SK-N-MC (cell line): ENCODE results near the gene GZMH.

Experiments used
- DNase-seq: peaks from one replicate; pipeline ENCODE4 v3.0.0-alpha.2; 2011; ENCODE audit warnings: low read depth, low spot score
- H3K27ac ChIP-seq: fragments of 200-600 bp; sonication (generic); 2 replicates; pipeline ENCODE4 v1.5.1; 2016; ENCODE audit warnings: mixed run types
- H3K36me3 ChIP-seq: fragments of 200-600 bp; sonication (generic); 2 replicates; pipeline ENCODE4 v1.6.1; 2017; ENCODE audit warnings: antibody characterized with exemption, low read length, mixed read lengths; ENCODE audit not compliant: insufficient read depth
- H3K4me3 ChIP-seq: fragments of 200-600 bp; sonication (generic); 2 replicates; pipeline ENCODE4 v1.5.1; 2016
- H3K9ac ChIP-seq: fragments of 200-600 bp; sonication (generic); 2 replicates; pipeline ENCODE4 v1.8.0; 2017; ENCODE audit warnings: mixed run types, mixed read lengths; ENCODE audit not compliant: insufficient read length
- H3K9me3 ChIP-seq: fragments of 200-600 bp; sonication (generic); 2 replicates; pipeline ENCODE4 v1.6.1; 2017; ENCODE audit warnings: low read depth, mild to moderate bottlenecking, antibody characterized with exemption, low read length, moderate library complexity, mixed read lengths
- EZH2 ChIP-seq: fragments of 200-600 bp; sonication (generic); IDR thresholded peaks from one replicate; pipeline ENCODE4 v1.6.1; 2017; ENCODE audit warnings: antibody characterized with exemption
- FOXP2 ChIP-seq: optimal IDR thresholded peaks from 2 replicates; pipeline ENCODE3; 2011; ENCODE audit warnings: mild to moderate bottlenecking, moderate library complexity; ENCODE audit not compliant: insufficient read depth; ENCODE audit errors: extremely low read length, control extremely low read depth
- POLR2AphosphoS5 ChIP-seq: IDR thresholded peaks from 2 replicates; pipeline ENCODE4 v1.6.1; 2012; ENCODE audit warnings: mild to moderate bottlenecking, low read depth, low read length, borderline replicate concordance

The GZMH gene

DNA sequence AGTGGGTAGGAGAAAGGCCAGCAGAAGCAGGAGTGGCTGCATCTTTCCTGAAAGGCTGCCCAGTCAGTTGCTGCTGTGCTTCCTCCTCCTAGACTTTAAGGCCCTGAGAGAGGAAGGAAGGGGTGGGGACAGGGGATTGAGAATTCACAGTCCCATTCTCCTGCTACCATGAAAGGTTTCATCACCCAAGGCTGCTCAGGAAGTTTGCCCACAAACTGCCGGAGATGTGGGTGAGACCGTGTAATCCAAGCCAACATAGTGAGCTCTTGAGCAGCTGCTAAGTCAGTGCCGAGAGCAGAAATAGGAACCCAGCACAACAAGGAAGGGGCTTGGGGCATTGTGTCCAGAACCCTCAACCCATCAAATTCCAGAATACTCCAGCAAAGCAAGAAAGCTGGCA is 33.3 kb downstream of the GZMH start, which contains the start of gene CTSG:
CTSG (minus strand) TSS at position 69 of the 400 bp plus-strand sequence; CDS start at position 42, 27 bp downstream.
- Histone ChIP-seq H3K9ac (no peak within 1 kb of the TSS), H3K36me3 (no peaks in the 10 kb centered on the region), H3K4me3 (no peak within 1 kb of the TSS), H3K27ac (no peak within 1 kb of the TSS), H3K9me3 (no peaks in the 10 kb centered on the region)
- TF ChIP-seq FOXP2 (no peak), POLR2AphosphoS5 (no peak), EZH2 (no peak)
- no peak for DNase-seq

DNA sequence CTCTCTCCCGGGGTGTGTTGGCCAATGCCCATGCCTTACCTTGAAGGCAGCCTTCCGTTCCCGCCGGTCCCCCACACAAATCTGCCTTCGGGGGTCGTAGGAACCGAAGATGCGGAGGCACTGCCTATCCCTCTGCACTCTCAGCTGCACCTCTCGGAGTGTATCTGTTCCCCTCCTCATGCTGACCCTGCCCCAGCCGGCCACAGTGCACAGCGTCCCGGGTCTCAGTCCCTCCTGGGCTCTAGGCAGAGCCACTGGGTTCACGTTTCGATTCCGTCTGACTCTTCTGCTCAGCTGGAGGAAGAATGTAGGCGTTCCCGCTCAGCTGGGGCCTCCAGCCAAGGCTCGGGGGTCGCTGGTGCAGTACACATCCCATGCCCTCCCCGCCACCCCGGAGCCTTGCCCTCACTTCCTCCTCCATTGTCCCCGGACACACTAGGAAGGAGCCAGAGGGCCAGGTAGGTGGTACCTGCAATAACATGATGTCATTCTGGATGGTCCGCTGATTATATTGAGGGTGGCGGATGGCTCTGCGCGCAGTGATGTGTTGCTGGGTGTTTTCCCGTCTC is 35.2 kb downstream of the GZMH start:
- H3K27ac ChIP-seq, result no peak overlapping the region
- DNase-seq, result no peak
- H3K9ac ChIP-seq, result no peak overlapping the region
- TF ChIP-seq FOXP2, result no peak
- TF ChIP-seq POLR2AphosphoS5, result no peak
- no peaks in the 10 kb centered on the region for H3K36me3 ChIP-seq
- H3K4me3 ChIP-seq, result no peak overlapping the region
- H3K9me3 ChIP-seq, result no peaks in the 10 kb centered on the region

DNA sequence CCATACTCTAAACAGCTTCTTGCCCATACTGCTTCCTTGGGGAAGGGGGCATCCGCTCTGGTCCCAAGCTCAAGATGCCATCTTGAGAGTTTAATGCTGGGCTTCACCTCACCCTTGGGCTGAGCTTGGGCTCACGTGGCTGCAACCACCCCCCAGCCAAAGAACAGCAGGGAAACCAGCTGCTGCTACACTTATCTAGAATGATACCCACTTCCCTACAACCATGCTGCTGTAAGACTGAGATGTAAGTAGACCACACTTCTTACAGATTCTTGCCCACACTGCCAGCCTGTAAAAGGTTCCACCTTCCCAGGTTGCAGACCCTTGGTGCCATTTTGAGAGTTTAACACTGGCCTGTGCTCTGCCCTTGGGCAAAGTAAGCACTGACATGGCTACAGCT is 43.2 kb downstream of the GZMH start:
- Histone ChIP-seq H3K9me3 (no peaks in the 10 kb centered on the region), H3K9ac (no peak overlapping the region), H3K36me3 (no peaks in the 10 kb centered on the region), H3K4me3 (no peak overlapping the region), H3K27ac (no peak overlapping the region)
- TF ChIP-seq POLR2AphosphoS5 (no peak), EZH2 (no peak), FOXP2 (no peak)
- no peak for DNase-seq

DNA sequence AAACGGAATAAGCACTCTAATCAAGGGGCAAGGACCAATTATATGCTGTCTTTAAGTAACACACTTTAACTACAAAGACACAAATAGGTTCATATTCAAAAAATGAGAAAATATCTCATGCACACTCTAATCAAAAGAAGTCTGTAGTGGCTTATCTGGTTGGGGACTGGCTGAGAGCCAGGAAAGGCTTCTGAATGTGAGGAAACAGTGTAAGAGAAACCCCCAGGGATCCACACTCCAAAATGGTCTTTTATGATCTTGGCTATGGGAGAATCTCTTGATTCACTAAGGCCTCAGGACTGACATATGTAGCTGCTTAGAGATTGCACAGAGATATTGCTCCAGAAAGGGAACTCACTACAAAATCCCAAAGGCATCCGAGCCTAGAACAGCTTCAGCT is 43.7 kb downstream of the GZMH start:
- H3K9me3 ChIP-seq, result no peaks in the 10 kb centered on the region

DNA sequence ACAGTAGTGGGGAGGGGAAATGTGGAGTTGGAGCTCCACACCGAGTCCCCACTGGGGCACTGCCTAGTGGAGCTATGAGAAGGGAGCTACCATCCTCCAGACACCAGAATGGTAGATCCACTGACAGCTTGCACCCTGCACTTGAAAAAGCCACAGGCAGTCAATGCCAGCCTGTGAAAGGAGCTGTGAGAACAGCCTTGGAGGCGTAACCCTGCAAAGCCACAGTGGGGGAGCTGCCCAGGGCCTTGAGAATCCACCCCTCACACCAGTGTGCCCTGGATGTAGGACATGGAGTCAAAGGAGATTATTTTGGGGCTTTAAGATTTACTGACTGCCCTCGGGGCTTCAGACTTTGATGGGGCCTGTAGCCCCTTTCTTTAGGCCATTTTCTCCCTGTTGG is 46.0 kb downstream of the GZMH start:
- DNase-seq, result no peak
- no peak overlapping the region for H3K9ac ChIP-seq
- no peak overlapping the region for H3K4me3 ChIP-seq
- no peak for TF ChIP-seq EZH2
- TF ChIP-seq POLR2AphosphoS5, result no peak
- TF ChIP-seq FOXP2, result no peak
- H3K36me3 ChIP-seq, result no peaks in the 10 kb centered on the region
- H3K27ac ChIP-seq, result no peak overlapping the region
- H3K9me3 ChIP-seq, result no peaks in the 10 kb centered on the region

More for the DNA sequence above, 43.7 kb downstream of the GZMH start:
- Histone ChIP-seq H3K4me3 (no peak overlapping the region), H3K9ac (no peak overlapping the region), H3K36me3 (no peaks in the 10 kb centered on the region), H3K27ac (no peak overlapping the region)
- DNase-seq, result peak; percentile 1
- TF ChIP-seq FOXP2 (no peak), POLR2AphosphoS5 (no peak), EZH2 (no peak)

DNA sequence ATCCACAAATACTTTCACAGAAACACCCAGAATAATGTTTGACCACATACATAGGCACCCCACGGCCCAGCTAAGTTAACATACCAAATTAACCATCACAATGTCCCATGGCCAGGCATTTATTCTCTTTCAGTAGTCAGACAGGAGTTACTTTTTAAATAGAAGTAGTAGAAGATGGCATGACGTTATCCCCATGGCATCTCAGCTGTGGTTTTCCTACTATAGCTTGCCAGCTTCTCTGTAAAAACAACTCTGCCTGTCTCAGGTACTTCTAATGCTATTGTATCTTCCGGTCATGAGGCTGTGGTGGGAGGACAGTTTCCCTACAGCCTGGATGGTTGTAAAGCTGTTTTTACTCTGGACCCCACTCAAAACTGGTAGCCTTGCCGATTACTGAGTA is 52.7 kb downstream of the GZMH start:
- TF ChIP-seq FOXP2 (no peak), POLR2AphosphoS5 (no peak), EZH2 (no peak)
- no peaks in the 10 kb centered on the region for H3K36me3 ChIP-seq
- H3K9ac ChIP-seq, result no peak overlapping the region
- DNase-seq, result no peak
- H3K27ac ChIP-seq, result no peak overlapping the region
- H3K4me3 ChIP-seq, result no peak overlapping the region
- no peaks in the 10 kb centered on the region for H3K9me3 ChIP-seq
